HT1080 (cell line): ENCODE measurements around the gene DNAJC24. TPM values are rescaled to one million over a fixed set of nuclear protein-coding genes. Genes with fewer than 3 reads are reported as not detected.

Experiments
- DNase-seq: peaks from one replicate; pipeline ENCODE4 v3.0.0-alpha.2; 2015; ENCODE audit warnings: low read depth
- total RNA-seq: library from RNA; depleted of rRNA; stranded (reverse); fragments of >200 nt; shearing (Covaris generic); gene quantifications from 2 replicates; pipeline ENCODE4 v1.2.3, GENCODE V29; 2014; rRNA removed

DNAJC24 gene
- total RNA-seq, 1 experiment from 2014 or later = 12.0 TPM

GRCh38 chr11:31480930-31481329 is 111.3 kb downstream of the DNAJC24 start:
- no peak for DNase-seq

Other genes with a start within 250 kb of the DNAJC24 start
- not detected in 2 replicates for gene DCDC1, start 121 bp upstream of the DNAJC24 start, total RNA-seq
- gene IMMP1L, start 139.8 kb downstream of the DNAJC24 start, total RNA-seq = 17.5 and 24.0 TPM in 2 replicates
- gene ELP4, start 139.9 kb downstream of the DNAJC24 start, total RNA-seq = 16.8 and 19.7 TPM in 2 replicates